Measurements from ENCODE around the gene MAST2.
"Not testable (repeated sequence)": the region's sequence is repeated elsewhere in the genome, so short reads cannot be mapped to it uniquely, and the experiment has no call there.

The MAST2 gene

GRCh38 chr1:46021046-46021996 is 217.9 kb downstream of the MAST2 start:
- no peak for DNase-seq (ENCODE audit: low read depth in 2 of 2)

- DNase-seq (ENCODE audit: low read depth in 2 of 2) = no peak
These were observed 223.1 kb downstream of the MAST2 start for GRCh38 chr1:46026531-46026930.

- no peak for DNase-seq (ENCODE audit: low read depth in 2 of 2)
These were observed 224.6 kb downstream of the MAST2 start for GRCh38 chr1:46027788-46028573.

- no peak for DNase-seq (ENCODE audit: low read depth in 2 of 2)
These were observed 226.9 kb downstream of the MAST2 start for GRCh38 chr1:46030074-46030870.

- no peak for DNase-seq (ENCODE audit: low read depth in 2 of 2)
These were observed 227.7 kb downstream of the MAST2 start for GRCh38 chr1:46030876-46031660.

GRCh38 chr1:46034601-46035516 is 231.4 kb downstream of the MAST2 start:
- DNase-seq (ENCODE audit: low read depth in 2 of 2) = no peak

- peak; percentile 60 to 64 for DNase-seq (ENCODE audit: low read depth in 2 of 2)
These were observed 233.8 kb downstream of the MAST2 start for GRCh38 chr1:46036894-46037839.

- DNase-seq (ENCODE audit: low read depth in 2 of 2) = no peak
These were observed 236.2 kb downstream of the MAST2 start for GRCh38 chr1:46039571-46040052.

GRCh38 chr1:46041551-46041950 is 238.1 kb downstream of the MAST2 start:
- DNase-seq (ENCODE audit: low read depth in 2 of 2) = no peak

- no peak for DNase-seq (ENCODE audit: low read depth in 2 of 2)
These were observed 238.6 kb downstream of the MAST2 start for GRCh38 chr1:46041974-46042373.

GRCh38 chr1:46043458-46044017 is 240.1 kb downstream of the MAST2 start:
- no peak for DNase-seq (ENCODE audit: low read depth in 2 of 2)

- DNase-seq (ENCODE audit: low read depth in 2 of 2) = no peak
These were observed 240.7 kb downstream of the MAST2 start for GRCh38 chr1:46044116-46044515.

GRCh38 chr1:46053734-46054133 is 250.3 kb downstream of the MAST2 start:
- no peak for DNase-seq (ENCODE audit: low read depth in 2 of 2)

GRCh38 chr1:46056325-46056724 is 252.9 kb downstream of the MAST2 start:
- no peak for DNase-seq (ENCODE audit: low read depth in 2 of 2)

GRCh38 chr1:46057215-46057614 is 253.8 kb downstream of the MAST2 start:
- DNase-seq (ENCODE audit: low read depth in 2 of 2) = not testable (repeated sequence)

GRCh38 chr1:46057781-46058180 is 254.4 kb downstream of the MAST2 start:
- no peak for DNase-seq (ENCODE audit: low read depth in 2 of 2)

- no peak for DNase-seq (ENCODE audit: low read depth in 2 of 2)
These were observed 255.5 kb downstream of the MAST2 start for GRCh38 chr1:46058936-46059335.

GRCh38 chr1:46061146-46061545 is 257.7 kb downstream of the MAST2 start:
- no peak for DNase-seq (ENCODE audit: low read depth in 2 of 2)
